GM18909 (cell line): ENCODE results near the gene REN.

Experiments used
- ATAC-seq: cut with Tn5 transposase; IDR thresholded peaks from one replicate; pipeline ENCODE4 v1.9.1; 2021; ENCODE audit warnings: mild to moderate bottlenecking; ENCODE audit not compliant: unreplicated experiment, poor library complexity

Gene REN

GRCh38 chr1:204112876-204113730 is 53.0 kb downstream of the REN start:
- ATAC-seq, result no peak

- ATAC-seq, result no peak
Measured at GRCh38 chr1:204110894-204111633, 55.1 kb downstream of the REN start.

GRCh38 chr1:204108312-204109141 is 57.6 kb downstream of the REN start:
- ATAC-seq, result no peak

GRCh38 chr1:204107892-204108291 is 58.2 kb downstream of the REN start:
- no peak for ATAC-seq

GRCh38 chr1:204106825-204107224 is 59.3 kb downstream of the REN start:
- no peak for ATAC-seq

- ATAC-seq, result no peak
Measured at GRCh38 chr1:204105131-204105515, 61.0 kb downstream of the REN start.
